Thyroid gland (tissue), 4 donors: ENCODE results near the gene RSL24D1. TPM values are rescaled to one million over a fixed set of nuclear protein-coding genes. Genes with fewer than 3 reads are reported as not detected.
A peak's percentile ranks its signal among the peaks of the same experiment; 100 is the strongest.

Source experiments
- DNase-seq, 2 donors: peaks; one replicate each; pipeline ENCODE4 v3.0.0-alpha.2; 2019
- H3K27ac ChIP-seq, 3 donors: fragments of 200-600 bp; sonication (generic); 1 replicate in 2 of 3; 2 replicates in 1 of 3; pipeline ENCODE4 v1.5.1; 2016 to 2019; ENCODE audit warnings: mild to moderate bottlenecking in 1 of 3, moderate library complexity in 1 of 3
- H3K27me3 ChIP-seq: fragments of 200-600 bp; sonication (generic); one replicate; pipeline ENCODE4 v1.5.1; 2019
- H3K36me3 ChIP-seq, 2 donors: fragments of 200-600 bp; sonication (generic); one replicate each; pipeline ENCODE4 v1.5.1; 2016 to 2019
- H3K4me1 ChIP-seq, 2 donors: fragments of 200-600 bp; sonication (generic); one replicate each; pipeline ENCODE4 v1.5.1; 2017 to 2019
- H3K4me3 ChIP-seq, 3 donors: fragments of 200-600 bp; sonication (generic); replicated peaks in 1 of 3; 1 replicate in 2 of 3; 2 replicates in 1 of 3; pipeline ENCODE4 v1.5.1; 2016; ENCODE audit warnings: mild to moderate bottlenecking in 1 of 3
- H3K9me3 ChIP-seq: fragments of 200-600 bp; sonication (generic); one replicate; pipeline ENCODE4 v1.5.1; 2017
- POLR2A ChIP-seq, 2 donors: fragments of 450-650 bp; IDR thresholded peaks; one replicate each; pipeline ENCODE4 v1.6.1; 2017; ENCODE audit warnings: antibody characterized with exemption in 2 of 2, mild to moderate bottlenecking in 2 of 2, moderate library complexity in 1 of 2
- WGBS, 2 donors: methylation state at CpG; one replicate each; pipeline ENCODE4 v1.1.5; 2017; 5-methylcytosine and 5-hydroxymethylcytosine counted together
- intact Hi-C: fragments of 100-400 bp; cut with DNase I; formaldehyde crosslinking; loops from one replicate; pipeline ENCODE4 v1.15.1; 2023
- total RNA-seq, 4 donors: library from RNA; depleted of rRNA; stranded (reverse); fragments of >200 nt; gene quantifications; one replicate each; pipeline ENCODE4 v1.2.3, GENCODE V29; 2016
- TF ChIP-seq, protein P1 (sequence below), 6 experiments: fragments of 200-600 bp in 3 of 6; fragments of 450-650 bp in 3 of 6; sonication (generic) in 3 of 6; IDR thresholded peaks; one replicate each; pipeline ENCODE4 v1.5.1; 2016 to 2019; ENCODE audit warnings: antibody characterized with exemption in 6 of 6, mild to moderate bottlenecking in 2 of 6, inconsistent platforms in 1 of 6, moderate library complexity in 1 of 6

The RSL24D1 gene
- total RNA-seq, 4 donors from 2014 or later, result 42.4 to 127 (median 70.3) TPM

- intact Hi-C loops, result no loop called here
- no peaks in the 10 kb centered on the region for H3K9me3 ChIP-seq
- no peak overlapping the region for H3K4me3 ChIP-seq
- H3K4me1 ChIP-seq, result peaks cover 0 to 6% of the 10 kb centered on the region in 2 donors
- no peaks in the 10 kb centered on the region for H3K27me3 ChIP-seq
- no peak for TF ChIP-seq POLR2A (IDR thresholded peaks at IDR 0.05)
- no peak for DNase-seq
- H3K36me3 ChIP-seq, result no peaks in the 10 kb centered on the region
- no peak overlapping the region for H3K27ac ChIP-seq
- WGBS, 2 donors, result 95% methylated on average over 4 of the region's 4 CpGs
Observed at GRCh38 chr15:55235546-55236036, 38.9 kb upstream of the RSL24D1 start.

- DNase-seq, result no peak
- H3K27me3 ChIP-seq, result no peaks in the 10 kb centered on the region
- H3K27ac ChIP-seq, result no peak overlapping the region
- no peak overlapping the region for H3K4me3 ChIP-seq
- TF ChIP-seq, protein P1, sequence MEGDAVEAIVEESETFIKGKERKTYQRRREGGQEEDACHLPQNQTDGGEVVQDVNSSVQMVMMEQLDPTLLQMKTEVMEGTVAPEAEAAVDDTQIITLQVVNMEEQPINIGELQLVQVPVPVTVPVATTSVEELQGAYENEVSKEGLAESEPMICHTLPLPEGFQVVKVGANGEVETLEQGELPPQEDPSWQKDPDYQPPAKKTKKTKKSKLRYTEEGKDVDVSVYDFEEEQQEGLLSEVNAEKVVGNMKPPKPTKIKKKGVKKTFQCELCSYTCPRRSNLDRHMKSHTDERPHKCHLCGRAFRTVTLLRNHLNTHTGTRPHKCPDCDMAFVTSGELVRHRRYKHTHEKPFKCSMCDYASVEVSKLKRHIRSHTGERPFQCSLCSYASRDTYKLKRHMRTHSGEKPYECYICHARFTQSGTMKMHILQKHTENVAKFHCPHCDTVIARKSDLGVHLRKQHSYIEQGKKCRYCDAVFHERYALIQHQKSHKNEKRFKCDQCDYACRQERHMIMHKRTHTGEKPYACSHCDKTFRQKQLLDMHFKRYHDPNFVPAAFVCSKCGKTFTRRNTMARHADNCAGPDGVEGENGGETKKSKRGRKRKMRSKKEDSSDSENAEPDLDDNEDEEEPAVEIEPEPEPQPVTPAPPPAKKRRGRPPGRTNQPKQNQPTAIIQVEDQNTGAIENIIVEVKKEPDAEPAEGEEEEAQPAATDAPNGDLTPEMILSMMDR (IDR thresholded peaks at IDR 0.05), result no peak
- TF ChIP-seq POLR2A (IDR thresholded peaks at IDR 0.05), result no peak
- peaks cover 0 to 11% of the 10 kb centered on the region in 2 donors for H3K4me1 ChIP-seq
- WGBS, 2 donors, result 97 to 98% methylated on average over 1 of the region's 1 CpG
- no peaks in the 10 kb centered on the region for H3K36me3 ChIP-seq
- no peaks in the 10 kb centered on the region for H3K9me3 ChIP-seq
- intact Hi-C loops, result no loop called here
Observed at GRCh38 chr15:55234800-55235104, 38.0 kb upstream of the RSL24D1 start.

DNA sequence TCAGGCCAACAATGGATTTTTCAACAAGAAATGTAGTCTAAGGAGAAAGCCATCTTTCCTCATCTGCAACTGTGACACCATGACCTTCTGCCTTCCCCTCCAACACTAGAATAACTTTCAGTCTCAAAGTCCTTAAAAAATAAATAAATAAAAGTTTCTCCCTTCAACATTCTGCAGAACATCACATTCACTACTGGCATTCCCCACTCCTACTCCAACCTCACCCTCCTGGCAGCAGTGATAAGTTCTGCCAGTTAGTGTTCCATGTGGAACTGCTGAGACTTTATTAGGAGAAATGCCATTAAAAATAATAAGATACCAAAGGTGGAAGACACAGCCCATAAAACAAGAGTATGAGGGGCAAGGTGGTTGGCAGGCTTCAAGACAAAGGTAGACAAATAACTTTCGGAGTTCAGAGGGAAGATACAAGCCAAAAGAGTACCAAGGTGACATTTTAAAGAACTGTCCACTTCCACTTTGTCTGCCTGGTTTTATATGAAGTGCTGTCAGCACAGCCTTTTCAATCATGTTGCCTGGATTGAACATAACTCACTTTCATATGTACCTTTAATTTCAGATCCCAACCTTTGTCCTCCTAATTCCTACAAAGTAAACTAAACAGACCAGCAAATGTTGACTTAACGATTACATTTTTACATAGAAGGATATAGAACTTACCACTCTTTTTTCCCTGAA lies 37.5 kb upstream of the RSL24D1 start:
- Histone ChIP-seq H3K27me3 (no peaks in the 10 kb centered on the region), H3K9me3 (no peaks in the 10 kb centered on the region), H3K27ac (no peak overlapping the region), H3K4me3 (no peak overlapping the region), H3K4me1 (peaks cover 0 to 11% of the 10 kb centered on the region in 2 donors), H3K36me3 (no peaks in the 10 kb centered on the region)
- intact Hi-C loops, result no loop called here
- TF ChIP-seq, protein P1 (IDR thresholded peaks at IDR 0.05), result no peak
- TF ChIP-seq POLR2A (IDR thresholded peaks at IDR 0.05), result no peak
- DNase-seq, result no peak
- WGBS, 2 donors, result 98 to 99% methylated on average over 2 of the region's 2 CpGs

DNA sequence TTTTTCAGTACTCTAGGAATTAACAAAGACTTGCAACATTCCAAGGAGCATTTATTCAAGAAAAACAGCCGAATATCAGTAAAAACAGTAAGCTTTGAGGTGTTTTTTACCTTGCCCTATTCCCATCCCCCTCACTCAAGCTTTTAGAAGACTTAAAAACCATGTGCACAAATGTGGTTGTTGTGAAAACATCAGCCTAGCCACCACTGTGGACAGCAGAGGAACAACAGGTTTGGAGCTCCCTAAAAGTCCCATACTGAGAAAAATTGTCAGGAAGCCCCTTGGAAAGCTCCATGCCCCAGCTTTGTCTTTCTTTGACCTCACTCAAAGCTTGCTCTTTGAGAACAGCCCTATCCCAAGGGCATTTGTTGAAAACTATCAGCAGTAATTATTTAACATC lies 34.7 kb upstream of the RSL24D1 start:
- no peaks in the 10 kb centered on the region for H3K27me3 ChIP-seq
- H3K27ac ChIP-seq, result no peak overlapping the region
- 91 to 94% methylated on average over 1 of the region's 1 CpG for WGBS, 2 donors
- intact Hi-C loops, result no loop called here
- H3K9me3 ChIP-seq, result no peaks in the 10 kb centered on the region
- no peak for TF ChIP-seq POLR2A (IDR thresholded peaks at IDR 0.05)
- TF ChIP-seq, protein P1 (IDR thresholded peaks at IDR 0.05), result no peak
- H3K36me3 ChIP-seq, result peaks cover 0 to 2% of the 10 kb centered on the region in 2 donors
- H3K4me3 ChIP-seq, result no peak overlapping the region
- peaks cover 0 to 8% of the 10 kb centered on the region in 2 donors for H3K4me1 ChIP-seq
- DNase-seq, result no peak

- intact Hi-C loops, result no loop called here
- Histone ChIP-seq H3K27ac (peak overlapping the region in 1 of 3 donors; percentile 14), H3K9me3 (no peaks in the 10 kb centered on the region), H3K27me3 (no peaks in the 10 kb centered on the region), H3K4me1 (peaks cover 0 to 8% of the 10 kb centered on the region in 2 donors), H3K36me3 (peaks cover 0 to 2% of the 10 kb centered on the region in 2 donors), H3K4me3 (no peak overlapping the region)
- WGBS, 2 donors, result 97 to 100% methylated on average over 1 of the region's 1 CpG
- TF ChIP-seq POLR2A (IDR thresholded peaks at IDR 0.05), result no peak
- TF ChIP-seq, protein P1 (IDR thresholded peaks at IDR 0.05), result no peak
- DNase-seq, result no peak
Observed at GRCh38 chr15:55230953-55231352, 34.2 kb upstream of the RSL24D1 start.
